Measurements from ENCODE around the gene CHRNA1.
"Not testable (repeated sequence)": the region's sequence is repeated elsewhere in the genome, so short reads cannot be mapped to it uniquely, and the experiment has no call there.

CHRNA1 gene

DNA sequence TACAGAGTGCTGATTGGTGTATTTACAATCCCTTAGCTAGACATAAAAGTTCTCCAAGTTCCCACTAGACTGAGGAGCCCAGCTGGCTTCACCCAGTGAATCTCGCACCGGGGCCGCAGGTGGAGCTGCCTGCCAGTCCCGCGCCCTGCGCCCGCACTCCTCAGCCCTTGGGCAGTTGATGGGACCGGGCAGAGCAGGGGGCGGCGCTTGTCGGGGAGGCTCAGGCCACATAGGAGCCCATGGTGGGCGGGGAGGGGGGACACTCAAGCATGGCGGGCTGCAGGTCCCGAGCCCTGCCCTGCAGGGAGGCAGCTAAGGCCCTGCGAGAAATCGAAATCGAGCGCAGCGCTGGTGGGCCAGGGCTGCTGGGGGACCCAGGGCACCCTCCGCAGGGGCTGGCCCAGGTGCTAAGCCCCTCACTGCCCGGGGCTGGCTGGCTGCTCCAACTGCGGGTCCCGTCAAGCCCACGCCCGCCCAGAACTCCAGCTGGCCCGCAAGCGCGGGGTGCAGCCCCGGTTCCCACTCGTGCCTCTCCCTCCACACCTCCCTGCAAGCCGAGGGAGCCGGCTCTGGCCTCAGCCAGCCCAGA, 54.8 kb downstream of the CHRNA1 start:
- not testable (repeated sequence) for DNase-seq

DNA sequence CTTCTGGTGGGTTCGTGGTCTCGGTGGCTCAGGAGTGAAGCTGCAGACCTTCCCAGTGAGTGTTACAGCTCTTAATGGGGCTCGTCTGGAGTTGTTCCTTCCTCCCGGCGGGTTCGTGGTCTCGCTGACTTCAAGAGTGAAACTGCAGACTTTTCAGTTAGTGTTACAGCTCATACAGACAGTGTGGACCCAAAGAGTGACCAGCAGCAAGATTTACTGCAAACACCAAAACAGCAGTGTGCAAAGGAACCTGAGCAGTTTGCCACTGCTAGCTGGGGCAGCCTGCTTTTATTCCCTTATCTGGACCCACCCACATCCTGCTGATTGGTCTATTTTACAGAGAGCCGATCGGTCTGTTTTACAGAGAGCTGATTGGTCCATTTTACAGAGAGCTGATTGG, 55.6 kb downstream of the CHRNA1 start:
- DNase-seq: no peak

DNA sequence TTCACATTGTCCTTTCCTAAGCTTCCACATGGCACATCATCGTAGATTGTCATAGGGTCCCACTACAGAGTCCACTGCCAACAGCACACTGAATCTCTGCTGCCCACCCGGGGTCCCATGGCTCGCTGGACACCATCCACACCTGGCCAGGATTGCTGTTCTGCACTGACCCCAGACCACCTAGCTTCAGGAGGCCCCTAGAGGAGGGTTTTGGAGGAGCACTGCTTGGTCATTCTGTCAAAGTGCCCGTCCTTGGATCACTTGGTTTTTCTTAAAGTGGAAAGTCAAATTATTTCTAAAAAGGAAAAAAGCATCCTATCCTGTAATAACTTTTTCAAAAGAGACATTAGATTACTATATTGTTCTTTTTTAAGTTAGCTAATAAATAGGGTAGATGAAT, 59.0 kb downstream of the CHRNA1 start:
- DNase-seq: no peak

DNA sequence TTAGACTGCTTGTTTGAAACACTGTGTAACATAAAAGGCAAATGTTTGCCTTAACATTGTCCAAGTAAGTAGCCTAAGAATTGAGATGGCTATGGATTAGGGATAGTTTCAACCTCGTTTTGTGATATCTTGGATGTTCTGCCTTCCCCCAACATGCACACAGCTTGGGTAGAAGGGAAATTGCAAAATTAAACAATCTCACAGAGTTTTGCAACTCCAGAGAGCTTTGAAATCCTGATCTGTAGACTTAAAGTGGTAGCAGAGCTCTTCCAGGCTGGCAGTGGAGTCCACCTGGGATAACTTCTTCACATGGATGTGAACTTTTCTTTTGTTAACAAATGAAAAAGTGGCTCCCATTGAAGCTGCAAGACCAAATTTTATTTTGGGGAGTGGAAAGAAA, 59.6 kb downstream of the CHRNA1 start:
- peak; percentile 55 for DNase-seq

DNA sequence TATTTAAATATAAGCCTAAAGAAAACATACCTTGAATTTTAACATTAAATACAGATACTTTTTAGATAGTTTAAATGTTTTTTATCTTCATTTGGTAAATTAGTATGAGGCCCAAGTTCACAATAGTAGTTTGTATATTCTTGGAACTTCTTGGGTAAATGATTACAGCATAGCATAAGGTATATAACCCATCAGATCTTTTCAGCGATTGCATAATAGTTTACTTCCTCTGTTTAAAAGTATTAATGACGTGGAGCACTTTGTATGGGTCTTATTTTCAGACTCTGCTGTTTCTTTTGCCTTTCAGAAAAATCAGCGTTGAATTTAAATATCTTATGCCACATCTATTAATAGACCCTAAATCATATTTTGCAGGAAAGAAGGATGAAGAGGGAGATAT, 60.2 kb downstream of the CHRNA1 start:
- peak; percentile 62 for DNase-seq

DNA sequence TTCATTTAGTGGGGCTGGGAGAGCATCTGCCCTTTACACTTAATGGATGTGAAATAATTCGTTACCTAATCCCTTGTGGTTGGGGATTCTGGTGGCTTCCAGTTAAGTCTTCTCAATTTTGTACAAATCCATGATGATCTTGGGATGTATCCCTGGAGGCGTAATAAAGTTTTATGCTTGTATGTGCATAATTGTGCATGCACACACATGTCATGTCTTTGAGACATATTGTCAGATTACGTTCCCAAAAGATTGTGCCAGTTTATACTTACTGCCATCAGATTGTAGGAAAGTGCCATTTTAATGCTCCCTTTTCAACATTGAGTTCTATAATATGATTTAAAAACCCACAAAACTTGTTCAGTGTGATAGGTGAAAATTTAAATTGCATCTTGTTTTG, 60.8 kb downstream of the CHRNA1 start:
- DNase-seq: no peak

DNA sequence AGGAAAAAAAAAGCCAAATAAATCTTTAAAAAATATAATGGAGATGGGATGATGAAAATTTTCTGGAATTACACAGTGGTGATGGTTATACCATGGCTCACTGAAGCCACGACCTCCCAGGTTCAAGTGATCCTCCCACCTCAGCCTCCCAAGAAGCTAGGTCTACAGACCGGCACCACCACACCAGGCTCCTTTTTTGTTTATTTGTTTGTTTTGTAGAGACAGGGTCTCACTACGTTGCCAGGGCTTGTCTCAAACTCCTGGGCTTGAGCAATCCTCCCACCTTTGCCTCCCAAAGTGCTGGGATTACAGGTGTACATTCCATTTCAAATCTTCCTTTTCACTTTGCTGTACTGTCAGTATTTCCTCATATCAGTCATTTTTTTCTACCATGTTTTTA, 61.7 kb downstream of the CHRNA1 start:
- no peak for DNase-seq

DNA sequence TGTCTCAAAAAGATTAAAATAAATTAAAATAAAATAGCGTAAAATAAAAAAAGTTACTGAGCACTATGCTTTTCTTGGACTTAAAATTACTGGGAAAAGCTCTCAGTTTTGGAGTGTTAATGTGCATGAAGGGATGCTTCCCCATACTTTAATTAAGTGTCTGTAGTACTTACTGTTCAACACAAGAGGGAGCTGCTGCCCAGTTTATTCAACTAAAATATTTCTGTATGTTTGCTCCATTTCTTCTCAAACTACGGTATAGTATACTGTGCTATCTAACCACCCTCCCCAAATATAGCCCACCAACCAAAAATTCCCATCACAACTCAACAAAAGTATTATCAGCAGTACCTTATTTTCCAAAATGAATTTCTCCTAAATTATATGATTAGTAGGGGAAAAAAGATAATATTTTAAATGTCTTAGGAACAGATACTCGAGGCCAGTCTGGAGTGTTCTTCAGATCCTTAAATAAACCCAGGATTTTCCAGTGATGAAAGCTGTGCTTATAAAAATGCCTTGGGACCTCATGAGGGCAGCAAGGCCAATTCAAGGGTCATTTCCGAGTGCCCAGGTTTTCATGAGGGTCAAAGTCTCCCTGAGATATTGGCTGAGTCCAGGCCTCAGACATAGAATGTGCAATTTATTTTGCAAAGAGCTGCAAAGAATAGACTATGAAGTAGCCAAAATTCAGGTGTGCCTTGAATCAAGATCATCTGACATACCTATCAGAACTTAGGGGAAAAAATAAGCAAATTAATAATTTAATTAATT, 64.1 kb downstream of the CHRNA1 start:
- peak; percentile 80 for DNase-seq
